Activated CD4-positive, alpha-beta memory T cell treated with anti-CD3 and anti-CD28 coated beads, Interleukin-2, amount 10 ng/mL, durations not matched to agents 7 days and 5 days (primary cell): ENCODE data around the gene DMBX1. TPM values are rescaled to one million over a fixed set of nuclear protein-coding genes. Genes with fewer than 3 reads are reported as not detected.

Source experiments
- CTCF ChIA-PET: fragments of 350-600 bp; sonication (Branson Sonifier 250); formaldehyde crosslinking; loops from one replicate; lab custom pipeline; 2021; ENCODE audit warnings: antibody characterized with exemption, inconsistent platforms; lab: Charles Lee
- POLR2A ChIA-PET: fragments of 350-600 bp; sonication (Branson Sonifier 250); formaldehyde crosslinking; loops from one replicate; lab custom pipeline; 2021; ENCODE audit warnings: antibody characterized with exemption; lab: Charles Lee
- DNase-seq: peaks from one replicate; pipeline ENCODE4 v3.0.0-alpha.2; 2020
- H3K27ac Mint-ChIP-seq: one replicate; pipeline ENCODE4 v1.8.0; 2021; ENCODE audit warnings: mild to moderate bottlenecking, mixed read lengths
- H3K27me3 Mint-ChIP-seq: one replicate; pipeline ENCODE4 v1.8.0; 2021; ENCODE audit warnings: mixed read lengths
- H3K36me3 Mint-ChIP-seq: one replicate; pipeline ENCODE4 v1.8.0; 2021; ENCODE audit warnings: low read depth, mixed read lengths
- H3K4me1 Mint-ChIP-seq: one replicate; pipeline ENCODE4 v1.8.0; 2021; ENCODE audit warnings: mixed read lengths
- H3K4me3 Mint-ChIP-seq: one replicate; pipeline ENCODE4 v1.8.0; 2021; ENCODE audit warnings: mild to moderate bottlenecking, mixed read lengths
- H3K9me3 Mint-ChIP-seq: one replicate; pipeline ENCODE4 v1.8.0; 2021; ENCODE audit warnings: mixed read lengths
- total RNA-seq, 2 experiments: library from RNA; stranded (reverse); gene quantifications; one replicate each; pipeline ENCODE4 v1.2.3, GENCODE V29; 2021

Gene DMBX1
- under 1 TPM; 0.30 to 0.38 TPM for total RNA-seq

GRCh38 chr1:46489638-46490405, at the start of gene DMBX1:
DMBX1 (plus strand) TSS chr1:46489836; CDS start chr1:46507011, 17,175 bp downstream.
- peak; percentile 61 for DNase-seq
- Mint-ChIP-seq H3K36me3 (peaks cover 2% of the 10 kb centered on the region), H3K4me1 (peaks cover 22% of the 10 kb centered on the region), H3K27ac (peak within 1 kb of the TSS; percentile 40), H3K27me3 (peaks cover 91% of the 10 kb centered on the region), H3K9me3 (no peaks in the 10 kb centered on the region), H3K4me3 (peak within 1 kb of the TSS; percentile 72)
- ChIA-PET CTCF (no interaction called here), POLR2A (interaction anchor here (1.2 kb wide), 1 partner anchor 37 kb away, joined by 3 read pairs; no protein-coding TSS in a partner anchor)

- CTCF ChIA-PET, result interaction anchor here (2.1 to 2.6 kb wide), 3 partner anchors 19 to 89 kb away, joined by 7 to 18 read pairs (median 12); no protein-coding TSS in a partner anchor
- no peak overlapping the region for H3K27ac Mint-ChIP-seq
- DNase-seq, result no peak
- POLR2A ChIA-PET, result no interaction called here
- no peaks in the 10 kb centered on the region for H3K36me3 Mint-ChIP-seq
- peaks cover 9% of the 10 kb centered on the region for H3K4me1 Mint-ChIP-seq
- H3K4me3 Mint-ChIP-seq, result no peak overlapping the region
- H3K9me3 Mint-ChIP-seq, result no peaks in the 10 kb centered on the region
- peaks cover 9% of the 10 kb centered on the region for H3K27me3 Mint-ChIP-seq
Observed at GRCh38 chr1:46440478-46440877, 49.2 kb upstream of the DMBX1 start.

- ChIA-PET POLR2A (no interaction called here), CTCF (interaction anchor here (0.6 to 5.5 kb wide), 27 partner anchors 8 to 433 kb away, joined by 3 to 89 read pairs (median 3); partner anchors contain the start of gene MOB3C)
- Mint-ChIP-seq H3K27ac (peak overlapping the region; percentile 57), H3K9me3 (no peaks in the 10 kb centered on the region), H3K4me1 (peaks cover 13% of the 10 kb centered on the region), H3K27me3 (peaks cover 27% of the 10 kb centered on the region), H3K36me3 (no peaks in the 10 kb centered on the region), H3K4me3 (peak overlapping the region; percentile 78)
- peak; percentile 73 for DNase-seq
Observed at GRCh38 chr1:46442317-46443161, 47.1 kb upstream of the DMBX1 start.

GRCh38 chr1:46444466-46444865, 45.2 kb upstream of the DMBX1 start:
- H3K9me3 Mint-ChIP-seq, result no peaks in the 10 kb centered on the region
- POLR2A ChIA-PET, result no interaction called here
- no peak overlapping the region for H3K4me3 Mint-ChIP-seq
- H3K36me3 Mint-ChIP-seq, result no peaks in the 10 kb centered on the region
- H3K27ac Mint-ChIP-seq, result no peak overlapping the region
- H3K4me1 Mint-ChIP-seq, result peaks cover 25% of the 10 kb centered on the region
- CTCF ChIA-PET, result interaction anchor here (0.9 to 5.5 kb wide), 3 partner anchors 38 to 84 kb away, joined by 3 to 89 read pairs (median 3); no protein-coding TSS in a partner anchor
- peaks cover 44% of the 10 kb centered on the region for H3K27me3 Mint-ChIP-seq
- DNase-seq, result no peak

GRCh38 chr1:46445773-46446256, 43.8 kb upstream of the DMBX1 start:
- Mint-ChIP-seq H3K27ac (no peak overlapping the region), H3K36me3 (no peaks in the 10 kb centered on the region), H3K4me1 (peaks cover 28% of the 10 kb centered on the region), H3K9me3 (no peaks in the 10 kb centered on the region), H3K4me3 (no peak overlapping the region), H3K27me3 (peaks cover 54% of the 10 kb centered on the region)
- CTCF ChIA-PET, result interaction anchor here (0.6 to 5.5 kb wide), 9 partner anchors 11 to 222 kb away, joined by 3 to 89 read pairs (median 5); partner anchors contain the start of gene ATPAF1
- DNase-seq, result no peak
- POLR2A ChIA-PET, result no interaction called here

- Mint-ChIP-seq H3K4me1 (peaks cover 28% of the 10 kb centered on the region), H3K27ac (no peak overlapping the region), H3K4me3 (no peak overlapping the region), H3K9me3 (no peaks in the 10 kb centered on the region), H3K27me3 (peaks cover 64% of the 10 kb centered on the region), H3K36me3 (no peaks in the 10 kb centered on the region)
- ChIA-PET CTCF (interaction anchor here (0.8 to 5.5 kb wide), 30 partner anchors 8 to 279 kb away, joined by 3 to 89 read pairs (median 4); partner anchors contain the start of gene ATPAF1), POLR2A (interaction anchor here (1.6 to 1.8 kb wide), 2 partner anchors 25 to 82 kb away, joined by 4 read pairs; no protein-coding TSS in a partner anchor)
- DNase-seq, result peak; percentile 81
Observed at GRCh38 chr1:46446646-46447498, 42.8 kb upstream of the DMBX1 start.

- no peaks in the 10 kb centered on the region for H3K9me3 Mint-ChIP-seq
- no peaks in the 10 kb centered on the region for H3K36me3 Mint-ChIP-seq
- H3K27me3 Mint-ChIP-seq, result peaks cover 71% of the 10 kb centered on the region
- peaks cover 23% of the 10 kb centered on the region for H3K4me1 Mint-ChIP-seq
- H3K4me3 Mint-ChIP-seq, result no peak overlapping the region
- ChIA-PET CTCF (interaction anchor here (0.9 to 5.5 kb wide), 28 partner anchors 9 to 279 kb away, joined by 3 to 89 read pairs (median 4); a partner anchor contains a TSS), POLR2A (interaction anchor here (1.6 to 1.8 kb wide), 2 partner anchors 25 to 82 kb away, joined by 4 read pairs; no protein-coding TSS in a partner anchor)
- DNase-seq, result no peak
- no peak overlapping the region for H3K27ac Mint-ChIP-seq
Observed at GRCh38 chr1:46447499-46448108, 42.0 kb upstream of the DMBX1 start.

GRCh38 chr1:46448109-46448911, 41.3 kb upstream of the DMBX1 start:
- Mint-ChIP-seq H3K4me3 (no peak overlapping the region), H3K27ac (no peak overlapping the region), H3K9me3 (no peaks in the 10 kb centered on the region), H3K27me3 (peaks cover 76% of the 10 kb centered on the region), H3K36me3 (no peaks in the 10 kb centered on the region), H3K4me1 (peaks cover 19% of the 10 kb centered on the region)
- POLR2A ChIA-PET, result interaction anchor here (1.6 to 1.8 kb wide), 2 partner anchors 26 to 81 kb away, joined by 4 read pairs; no protein-coding TSS in a partner anchor
- CTCF ChIA-PET, result interaction anchor here (1.7 to 5.5 kb wide), 7 partner anchors 30 to 87 kb away, joined by 4 to 89 read pairs (median 11); a partner anchor contains a TSS
- DNase-seq, result no peak

GRCh38 chr1:46449223-46450159, 40.1 kb upstream of the DMBX1 start:
- Mint-ChIP-seq H3K27me3 (peaks cover 76% of the 10 kb centered on the region), H3K9me3 (no peaks in the 10 kb centered on the region), H3K36me3 (no peaks in the 10 kb centered on the region), H3K4me1 (peaks cover 19% of the 10 kb centered on the region), H3K27ac (no peak overlapping the region), H3K4me3 (no peak overlapping the region)
- peak; percentile 25 for DNase-seq
- ChIA-PET POLR2A (no interaction called here), CTCF (interaction anchor here (0.6 to 2.1 kb wide), 8 partner anchors 7 to 912 kb away, joined by 3 to 11 read pairs (median 4); no protein-coding TSS in a partner anchor)

- ChIA-PET POLR2A (interaction anchor here (1.0 kb wide), 1 partner anchor 79 kb away, joined by 4 read pairs; no protein-coding TSS in a partner anchor), CTCF (interaction anchor here (0.9 to 2.1 kb wide), 7 partner anchors 8 to 79 kb away, joined by 3 to 11 read pairs (median 5); no protein-coding TSS in a partner anchor)
- DNase-seq, result no peak
- no peaks in the 10 kb centered on the region for H3K36me3 Mint-ChIP-seq
- H3K4me3 Mint-ChIP-seq, result no peak overlapping the region
- H3K27me3 Mint-ChIP-seq, result peaks cover 78% of the 10 kb centered on the region
- H3K4me1 Mint-ChIP-seq, result peaks cover 19% of the 10 kb centered on the region
- H3K27ac Mint-ChIP-seq, result no peak overlapping the region
- H3K9me3 Mint-ChIP-seq, result no peaks in the 10 kb centered on the region
Observed at GRCh38 chr1:46450160-46450517, 39.5 kb upstream of the DMBX1 start.
